WI38 (cell line): ENCODE measurements around the gene ALS2.
"Not testable (repeated sequence)": the region's sequence is repeated elsewhere in the genome, so short reads cannot be mapped to it uniquely, and the experiment has no call there.

Experiments used
- H3K4me3 ChIP-seq: 2 replicates; pipeline ENCODE4 v1.5.1; 2011; ENCODE audit warnings: low read depth, mild to moderate bottlenecking, control low read depth, low read length
- TF ChIP-seq, protein P1 (sequence below): IDR thresholded peaks from 2 replicates; pipeline ENCODE4 v1.5.1; 2012; ENCODE audit warnings: low read depth, mild to moderate bottlenecking, control low read depth, low read length

ALS2 gene

GRCh38 chr2:201769666-201770373 lies 10.9 kb downstream of the ALS2 start:
- H3K4me3 ChIP-seq: no peak overlapping the region

DNA sequence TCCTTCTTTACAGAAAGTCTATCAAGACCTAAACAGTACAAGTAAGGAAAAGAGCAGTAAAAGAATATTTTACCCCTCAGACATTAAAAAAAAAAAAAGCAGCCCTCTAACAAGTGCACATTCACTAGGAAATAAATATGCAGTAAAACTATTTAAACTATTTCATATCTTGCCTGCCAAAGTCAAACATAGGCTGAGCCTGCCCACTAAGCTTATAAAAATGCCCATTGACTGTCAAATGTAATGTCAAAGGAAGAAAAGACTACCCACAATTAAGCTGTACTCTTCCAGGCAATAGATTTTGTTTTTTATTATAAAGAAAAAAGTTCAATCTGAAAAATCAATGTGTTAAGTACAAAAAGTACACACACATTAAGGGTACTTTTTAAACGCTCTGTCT lies 11.8 kb downstream of the ALS2 start:
- H3K4me3 ChIP-seq: no peak overlapping the region

More at GRCh38 chr2:201769666-201770373, 10.9 kb downstream of the ALS2 start:
- TF ChIP-seq, protein P1, sequence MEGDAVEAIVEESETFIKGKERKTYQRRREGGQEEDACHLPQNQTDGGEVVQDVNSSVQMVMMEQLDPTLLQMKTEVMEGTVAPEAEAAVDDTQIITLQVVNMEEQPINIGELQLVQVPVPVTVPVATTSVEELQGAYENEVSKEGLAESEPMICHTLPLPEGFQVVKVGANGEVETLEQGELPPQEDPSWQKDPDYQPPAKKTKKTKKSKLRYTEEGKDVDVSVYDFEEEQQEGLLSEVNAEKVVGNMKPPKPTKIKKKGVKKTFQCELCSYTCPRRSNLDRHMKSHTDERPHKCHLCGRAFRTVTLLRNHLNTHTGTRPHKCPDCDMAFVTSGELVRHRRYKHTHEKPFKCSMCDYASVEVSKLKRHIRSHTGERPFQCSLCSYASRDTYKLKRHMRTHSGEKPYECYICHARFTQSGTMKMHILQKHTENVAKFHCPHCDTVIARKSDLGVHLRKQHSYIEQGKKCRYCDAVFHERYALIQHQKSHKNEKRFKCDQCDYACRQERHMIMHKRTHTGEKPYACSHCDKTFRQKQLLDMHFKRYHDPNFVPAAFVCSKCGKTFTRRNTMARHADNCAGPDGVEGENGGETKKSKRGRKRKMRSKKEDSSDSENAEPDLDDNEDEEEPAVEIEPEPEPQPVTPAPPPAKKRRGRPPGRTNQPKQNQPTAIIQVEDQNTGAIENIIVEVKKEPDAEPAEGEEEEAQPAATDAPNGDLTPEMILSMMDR: no peak

GRCh38 chr2:201765799-201766198 lies 14.9 kb downstream of the ALS2 start:
- TF ChIP-seq, protein P1: no peak
- no peak overlapping the region for H3K4me3 ChIP-seq

More for the DNA sequence above, 11.8 kb downstream of the ALS2 start:
- TF ChIP-seq, protein P1: no peak

GRCh38 chr2:201764469-201764868 lies 16.3 kb downstream of the ALS2 start:
- H3K4me3 ChIP-seq: not testable (repeated sequence)

DNA sequence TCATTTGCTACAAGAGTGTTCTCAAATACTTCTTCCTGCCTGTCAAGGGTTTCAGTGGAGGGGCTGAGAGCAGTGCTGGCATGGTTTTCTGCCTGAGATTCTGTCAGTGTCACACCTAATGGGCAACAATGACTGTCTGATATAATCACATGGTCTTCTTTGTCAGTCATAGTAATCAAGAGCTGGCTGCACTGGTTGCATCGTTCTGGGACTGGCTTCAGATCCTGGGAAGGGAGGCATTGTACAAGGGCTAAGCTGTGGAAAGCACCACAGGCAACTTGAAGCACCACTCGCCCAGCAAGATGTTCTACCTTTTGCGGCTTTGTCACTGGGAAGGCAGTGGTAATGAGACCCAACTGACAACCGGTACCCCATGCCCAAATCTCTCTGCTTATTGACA lies 19.6 kb downstream of the ALS2 start:
- no peak overlapping the region for H3K4me3 ChIP-seq
- TF ChIP-seq, protein P1: no peak

GRCh38 chr2:201759567-201759966 lies 21.2 kb downstream of the ALS2 start:
- TF ChIP-seq, protein P1: no peak
- H3K4me3 ChIP-seq: no peak overlapping the region

- TF ChIP-seq, protein P1: no peak
- H3K4me3 ChIP-seq: no peak overlapping the region
Observed at GRCh38 chr2:201758873-201759272, 21.9 kb downstream of the ALS2 start.

GRCh38 chr2:201758234-201758633 lies 22.5 kb downstream of the ALS2 start:
- H3K4me3 ChIP-seq: no peak overlapping the region
- TF ChIP-seq, protein P1: no peak
